Osteocyte (in vitro differentiated cells): ENCODE data around the gene SYCE1. TPM values are rescaled to one million over a fixed set of nuclear protein-coding genes. Genes with fewer than 3 reads are reported as not detected.

ENCODE experiments used
- DNase-seq: peaks from one replicate; pipeline ENCODE4 v3.0.0; 2021; ENCODE audit warnings: mixed read lengths; ENCODE audit not compliant: unreplicated experiment; ENCODE audit errors: extremely low spot score
- H3K27ac Mint-ChIP-seq: one replicate; pipeline ENCODE4 v1.8.0; 2021; ENCODE audit warnings: mild to moderate bottlenecking, mixed read lengths; ENCODE audit not compliant: unreplicated experiment
- H3K27me3 Mint-ChIP-seq: one replicate; pipeline ENCODE4 v1.8.0; 2021; ENCODE audit warnings: mixed read lengths; ENCODE audit not compliant: unreplicated experiment
- H3K36me3 Mint-ChIP-seq: one replicate; pipeline ENCODE4 v1.8.0; 2021; ENCODE audit warnings: mixed read lengths; ENCODE audit not compliant: unreplicated experiment
- H3K4me1 Mint-ChIP-seq: one replicate; pipeline ENCODE4 v1.8.0; 2021; ENCODE audit warnings: mixed read lengths; ENCODE audit not compliant: unreplicated experiment
- H3K4me3 Mint-ChIP-seq: one replicate; pipeline ENCODE4 v1.8.0; 2021; ENCODE audit warnings: mild to moderate bottlenecking, moderate library complexity, mixed read lengths; ENCODE audit not compliant: unreplicated experiment
- H3K9me3 Mint-ChIP-seq: one replicate; pipeline ENCODE4 v1.8.0; 2021; ENCODE audit warnings: mixed read lengths; ENCODE audit not compliant: unreplicated experiment
- total RNA-seq: library from RNA; stranded (reverse); gene quantifications from 2 replicates; pipeline ENCODE4 v1.2.1, GENCODE V29; 2021
- TF ChIP-seq, protein P1 (sequence below): fragments of 200-600 bp; sonication (generic); IDR thresholded peaks from 2 replicates; pipeline ENCODE4 v1.5.0; 2021; ENCODE audit warnings: antibody characterized with exemption, mild to moderate bottlenecking, moderate library complexity

SYCE1 gene
- total RNA-seq, 1 donor from 2014 or later, result not detected

DNA sequence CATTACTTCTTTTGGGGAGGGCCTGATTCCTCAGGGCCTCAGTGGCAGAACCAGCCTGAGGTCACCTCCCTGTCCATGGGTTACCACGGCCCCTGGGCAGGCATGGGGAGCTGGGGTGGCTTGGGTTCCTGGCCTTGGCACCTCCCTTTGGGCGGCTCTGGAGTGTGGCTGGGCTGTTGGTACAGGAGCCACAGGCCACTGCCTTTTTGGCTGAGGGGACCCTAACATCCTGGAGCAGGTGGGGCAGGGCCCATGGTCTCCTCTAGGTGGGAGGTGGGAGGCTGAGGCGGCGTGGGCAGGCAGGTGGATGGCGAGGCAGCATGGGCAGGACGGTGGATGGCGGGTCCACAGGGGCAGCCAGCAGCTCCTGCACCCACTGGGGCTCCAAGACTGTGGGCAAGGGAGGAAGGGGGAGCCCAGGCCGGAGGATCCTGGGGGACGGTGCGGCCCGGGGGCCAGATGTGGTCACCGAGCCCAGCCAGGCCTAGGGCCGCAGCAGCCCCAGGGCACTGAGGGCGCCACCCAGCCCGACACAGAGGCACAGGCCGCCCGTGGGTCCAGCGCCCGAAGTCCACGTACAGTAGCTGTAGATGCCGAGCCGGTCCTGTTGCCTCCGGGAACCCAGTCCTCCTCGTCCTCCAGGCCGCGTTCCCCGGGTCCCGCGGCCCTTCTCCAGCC is 2.4 kb upstream of the SYCE1 start:
- no peak overlapping the region for H3K4me3 Mint-ChIP-seq
- no peaks in the 10 kb centered on the region for H3K27me3 Mint-ChIP-seq
- H3K4me1 Mint-ChIP-seq, result no peaks in the 10 kb centered on the region
- peaks cover under 1% of the 10 kb centered on the region for H3K9me3 Mint-ChIP-seq
- no peaks in the 10 kb centered on the region for H3K36me3 Mint-ChIP-seq
- H3K27ac Mint-ChIP-seq, result no peak overlapping the region
- no peak for DNase-seq
- TF ChIP-seq, protein P1, sequence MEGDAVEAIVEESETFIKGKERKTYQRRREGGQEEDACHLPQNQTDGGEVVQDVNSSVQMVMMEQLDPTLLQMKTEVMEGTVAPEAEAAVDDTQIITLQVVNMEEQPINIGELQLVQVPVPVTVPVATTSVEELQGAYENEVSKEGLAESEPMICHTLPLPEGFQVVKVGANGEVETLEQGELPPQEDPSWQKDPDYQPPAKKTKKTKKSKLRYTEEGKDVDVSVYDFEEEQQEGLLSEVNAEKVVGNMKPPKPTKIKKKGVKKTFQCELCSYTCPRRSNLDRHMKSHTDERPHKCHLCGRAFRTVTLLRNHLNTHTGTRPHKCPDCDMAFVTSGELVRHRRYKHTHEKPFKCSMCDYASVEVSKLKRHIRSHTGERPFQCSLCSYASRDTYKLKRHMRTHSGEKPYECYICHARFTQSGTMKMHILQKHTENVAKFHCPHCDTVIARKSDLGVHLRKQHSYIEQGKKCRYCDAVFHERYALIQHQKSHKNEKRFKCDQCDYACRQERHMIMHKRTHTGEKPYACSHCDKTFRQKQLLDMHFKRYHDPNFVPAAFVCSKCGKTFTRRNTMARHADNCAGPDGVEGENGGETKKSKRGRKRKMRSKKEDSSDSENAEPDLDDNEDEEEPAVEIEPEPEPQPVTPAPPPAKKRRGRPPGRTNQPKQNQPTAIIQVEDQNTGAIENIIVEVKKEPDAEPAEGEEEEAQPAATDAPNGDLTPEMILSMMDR, result no peak

DNA sequence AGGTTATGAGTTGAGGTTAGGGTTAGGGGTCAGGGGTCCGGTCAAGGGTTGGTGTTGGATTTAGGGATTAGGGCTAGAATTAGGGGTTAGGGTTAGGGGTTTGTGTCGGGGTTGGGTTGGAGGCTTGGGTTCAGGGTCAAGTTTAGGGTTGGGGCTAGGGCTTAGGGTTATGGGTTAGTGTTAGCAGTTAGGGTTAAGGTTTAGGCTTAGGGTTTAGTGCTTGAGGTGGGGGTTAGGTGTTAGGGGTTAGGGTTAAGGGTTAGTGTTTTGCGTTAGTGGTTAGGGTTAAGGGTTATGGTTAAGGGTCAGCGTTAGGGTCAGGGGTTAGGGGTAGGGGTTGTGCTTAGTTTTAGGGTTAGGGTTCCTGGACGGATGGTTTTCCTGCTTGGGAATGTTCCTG is 1.7 kb upstream of the SYCE1 start:
- DNase-seq, result no peak
- H3K4me3 Mint-ChIP-seq, result no peak overlapping the region
- TF ChIP-seq, protein P1, result no peak
- H3K9me3 Mint-ChIP-seq, result no peaks in the 10 kb centered on the region
- H3K27ac Mint-ChIP-seq, result no peak overlapping the region
- no peaks in the 10 kb centered on the region for H3K4me1 Mint-ChIP-seq
- no peaks in the 10 kb centered on the region for H3K36me3 Mint-ChIP-seq
- no peaks in the 10 kb centered on the region for H3K27me3 Mint-ChIP-seq

DNA sequence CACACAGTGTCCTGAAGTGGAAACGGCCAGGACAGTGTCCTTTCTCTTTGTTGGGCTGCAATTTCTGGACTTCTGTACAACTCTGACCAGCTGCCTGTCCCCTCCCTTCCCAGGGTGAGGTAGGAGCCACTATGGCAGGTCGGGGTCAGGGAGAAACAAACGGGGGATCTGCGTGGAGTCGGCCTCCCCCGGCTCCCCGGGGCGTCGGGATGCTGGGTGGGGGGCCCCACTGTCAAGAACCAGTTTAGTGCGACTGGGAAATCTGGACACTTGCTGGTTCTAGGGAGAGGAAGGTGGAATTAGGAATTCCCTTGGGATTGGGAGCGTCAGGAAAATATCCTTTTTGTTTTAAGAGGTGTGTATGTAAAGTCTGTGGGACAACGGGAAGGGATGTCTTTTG is 567 bp downstream of the SYCE1 start:
- Mint-ChIP-seq H3K27me3 (no peaks in the 10 kb centered on the region), H3K4me3 (no peak overlapping the region), H3K9me3 (no peaks in the 10 kb centered on the region), H3K27ac (no peak overlapping the region), H3K36me3 (no peaks in the 10 kb centered on the region), H3K4me1 (no peaks in the 10 kb centered on the region)
- no peak for DNase-seq
- TF ChIP-seq, protein P1, result no peak

DNA sequence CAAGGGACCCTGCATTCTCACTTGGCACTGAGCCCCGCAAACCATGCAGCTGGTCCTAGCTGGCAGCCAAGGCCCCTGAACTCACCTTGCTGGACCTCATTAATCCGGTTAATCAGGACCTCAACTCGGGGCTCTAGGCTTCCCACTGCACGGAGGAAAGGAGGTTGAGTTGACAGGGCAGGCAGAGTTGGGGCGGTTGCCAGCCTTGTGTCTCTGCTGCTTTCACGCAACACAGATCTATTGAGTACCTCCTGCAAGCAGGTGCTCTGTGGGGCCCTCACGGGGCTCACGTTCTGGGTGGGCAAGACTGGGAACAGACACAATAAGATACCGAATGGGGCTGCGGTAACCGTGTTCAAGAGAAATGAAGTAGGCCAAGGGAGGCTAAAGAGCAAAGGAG is 6.2 kb downstream of the SYCE1 start:
- Mint-ChIP-seq H3K9me3 (no peaks in the 10 kb centered on the region), H3K36me3 (no peaks in the 10 kb centered on the region), H3K27me3 (no peaks in the 10 kb centered on the region), H3K4me3 (no peak overlapping the region), H3K27ac (no peak overlapping the region), H3K4me1 (no peaks in the 10 kb centered on the region)
- TF ChIP-seq, protein P1, result no peak
- DNase-seq, result no peak

DNA sequence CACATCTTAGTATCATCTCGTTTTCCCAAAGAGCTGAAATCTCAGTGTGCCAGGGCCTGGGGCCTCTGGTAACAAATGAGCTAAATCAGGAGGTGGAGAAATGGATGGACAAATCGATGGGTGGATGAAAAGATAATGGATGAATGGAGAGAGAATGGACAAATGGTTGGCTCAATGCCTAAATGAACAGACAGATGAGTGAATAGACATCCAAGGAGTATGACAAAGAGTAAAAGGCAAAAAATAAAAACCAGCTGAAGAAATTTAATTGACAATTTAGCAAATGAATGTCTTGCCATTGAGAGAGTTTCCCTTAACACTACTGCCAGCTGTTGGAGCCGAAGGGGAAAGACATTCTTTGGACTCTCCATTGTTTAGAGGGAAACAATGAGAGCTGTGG is 8.0 kb downstream of the SYCE1 start:
- no peaks in the 10 kb centered on the region for H3K36me3 Mint-ChIP-seq
- DNase-seq, result no peak
- no peaks in the 10 kb centered on the region for H3K27me3 Mint-ChIP-seq
- TF ChIP-seq, protein P1, result no peak
- no peak overlapping the region for H3K4me3 Mint-ChIP-seq
- H3K4me1 Mint-ChIP-seq, result no peaks in the 10 kb centered on the region
- H3K27ac Mint-ChIP-seq, result no peak overlapping the region
- H3K9me3 Mint-ChIP-seq, result no peaks in the 10 kb centered on the region
